ENCODE results near the gene ZNF579.
"Not testable (repeated sequence)": the region's sequence is repeated elsewhere in the genome, so short reads cannot be mapped to it uniquely, and the experiment has no call there.

ZNF579 gene

DNA sequence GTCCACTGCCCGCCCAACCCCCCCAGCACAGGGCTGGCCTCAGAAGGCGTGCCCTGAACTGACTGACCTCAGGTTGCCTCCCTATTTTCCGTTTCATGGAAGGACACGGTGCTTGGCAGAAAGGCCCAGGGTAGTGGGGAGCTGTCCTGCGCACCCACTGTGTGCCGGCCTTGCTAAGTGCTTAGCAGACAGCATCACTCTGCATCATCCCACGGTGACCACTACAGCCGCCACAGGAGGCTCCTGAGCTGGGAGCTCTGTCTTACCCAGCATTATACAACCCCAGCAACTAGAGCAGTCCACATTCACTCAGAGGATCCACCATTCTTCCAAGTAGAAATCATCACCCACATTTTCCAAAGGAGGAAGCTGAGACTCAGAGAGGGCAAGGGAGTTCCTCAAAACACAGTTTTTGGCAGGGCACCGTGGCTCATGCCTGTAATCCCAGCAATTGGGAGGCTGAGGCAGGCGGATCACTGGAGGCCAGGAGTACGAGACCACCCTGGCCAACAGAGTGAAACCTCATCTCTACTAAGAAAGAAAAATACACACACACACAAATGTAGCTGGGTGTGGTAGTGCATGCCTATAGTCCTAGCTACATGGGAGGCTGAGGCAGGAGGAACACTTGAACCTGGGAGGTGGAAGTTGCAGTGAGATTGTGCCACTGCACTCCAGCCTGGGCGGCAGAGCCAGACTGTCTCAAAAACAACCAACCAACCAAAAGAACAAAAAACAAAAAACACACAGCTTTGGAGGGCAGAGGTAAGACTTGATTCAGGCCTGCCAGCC is 45.3 kb downstream of the ZNF579 start:
- H3K9me2 ChIP-seq (replicated peaks; ENCODE audit: insufficient read depth, low read length), result no peaks in the 10 kb centered on the region
- H3K79me2 ChIP-seq (ENCODE audit: low read length), result no peaks in the 10 kb centered on the region
- H3K9me3 ChIP-seq (replicated peaks; ENCODE audit: insufficient read depth, low read length), result no peaks in the 10 kb centered on the region
- TF ChIP-seq EZH2 (optimal IDR thresholded peaks at IDR 0.05; ENCODE audit: low read depth, low read length) (no peak), EZH2phosphoT487 (IDR thresholded peaks at IDR 0.05; ENCODE audit: low read length) (no peak)
- TF ChIP-seq, protein P1, sequence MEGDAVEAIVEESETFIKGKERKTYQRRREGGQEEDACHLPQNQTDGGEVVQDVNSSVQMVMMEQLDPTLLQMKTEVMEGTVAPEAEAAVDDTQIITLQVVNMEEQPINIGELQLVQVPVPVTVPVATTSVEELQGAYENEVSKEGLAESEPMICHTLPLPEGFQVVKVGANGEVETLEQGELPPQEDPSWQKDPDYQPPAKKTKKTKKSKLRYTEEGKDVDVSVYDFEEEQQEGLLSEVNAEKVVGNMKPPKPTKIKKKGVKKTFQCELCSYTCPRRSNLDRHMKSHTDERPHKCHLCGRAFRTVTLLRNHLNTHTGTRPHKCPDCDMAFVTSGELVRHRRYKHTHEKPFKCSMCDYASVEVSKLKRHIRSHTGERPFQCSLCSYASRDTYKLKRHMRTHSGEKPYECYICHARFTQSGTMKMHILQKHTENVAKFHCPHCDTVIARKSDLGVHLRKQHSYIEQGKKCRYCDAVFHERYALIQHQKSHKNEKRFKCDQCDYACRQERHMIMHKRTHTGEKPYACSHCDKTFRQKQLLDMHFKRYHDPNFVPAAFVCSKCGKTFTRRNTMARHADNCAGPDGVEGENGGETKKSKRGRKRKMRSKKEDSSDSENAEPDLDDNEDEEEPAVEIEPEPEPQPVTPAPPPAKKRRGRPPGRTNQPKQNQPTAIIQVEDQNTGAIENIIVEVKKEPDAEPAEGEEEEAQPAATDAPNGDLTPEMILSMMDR (IDR thresholded peaks at IDR 0.05; ENCODE audit: low read length), result no peak
- H4K20me1 ChIP-seq (ENCODE audit: insufficient read depth, low read length), result no peaks in the 10 kb centered on the region
- no peak overlapping the region for H2AFZ ChIP-seq (ENCODE audit: low read length)
- no peaks in the 10 kb centered on the region for H3K4me1 ChIP-seq (ENCODE audit: low read length)
- no peak for DNase-seq
- no peaks in the 10 kb centered on the region for H3F3A ChIP-seq (ENCODE audit: insufficient read depth, low read length)
- H3K27ac ChIP-seq (ENCODE audit: low read length), result no peak overlapping the region
- H3K9ac ChIP-seq (ENCODE audit: low read length), result no peak overlapping the region
- H3K27me3 ChIP-seq (replicated peaks; ENCODE audit: insufficient read depth, low read length), result peaks cover 64% of the 10 kb centered on the region
- H3K4me2 ChIP-seq (ENCODE audit: low read depth, low read length), result no peak overlapping the region
- H3K4me3 ChIP-seq (ENCODE audit: low read length), result no peak overlapping the region
- no peaks in the 10 kb centered on the region for H3K36me3 ChIP-seq (replicated peaks; ENCODE audit: insufficient read depth, low read length)

DNA sequence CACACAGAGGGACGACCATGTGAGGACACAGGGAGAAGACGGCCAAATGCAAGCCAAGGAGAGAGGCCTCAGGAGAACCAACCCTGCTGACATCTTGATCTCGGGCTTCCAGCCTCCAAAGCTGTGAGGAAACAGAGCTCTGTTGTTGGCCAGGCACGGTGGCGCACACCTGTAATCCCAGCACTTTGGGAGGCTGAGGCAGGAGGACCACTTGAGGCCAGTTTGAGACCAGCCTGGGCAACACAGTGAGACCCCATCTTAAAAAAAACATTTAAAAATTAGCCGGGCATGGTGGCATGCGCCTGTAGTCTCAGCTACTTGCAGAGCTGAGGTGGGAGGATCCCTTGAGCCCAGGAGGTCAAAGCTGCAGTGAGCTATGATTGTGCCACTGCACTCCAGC is 46.4 kb downstream of the ZNF579 start:
- H3K36me3 ChIP-seq (replicated peaks; ENCODE audit: insufficient read depth, low read length); H3K4me3 ChIP-seq (ENCODE audit: low read length); H3K4me1 ChIP-seq (ENCODE audit: low read length); H3K4me2 ChIP-seq (ENCODE audit: low read depth, low read length); H3K9ac ChIP-seq (ENCODE audit: low read length); DNase-seq; H3K27ac ChIP-seq (ENCODE audit: low read length); H3K9me2 ChIP-seq (replicated peaks; ENCODE audit: insufficient read depth, low read length); H3K79me2 ChIP-seq (ENCODE audit: low read length); H3F3A ChIP-seq (ENCODE audit: insufficient read depth, low read length); H2AFZ ChIP-seq (ENCODE audit: low read length); H4K20me1 ChIP-seq (ENCODE audit: insufficient read depth, low read length); H3K9me3 ChIP-seq (replicated peaks; ENCODE audit: insufficient read depth, low read length): not testable (repeated sequence)
- H3K27me3 ChIP-seq (replicated peaks; ENCODE audit: insufficient read depth, low read length), result peaks cover 57% of the 10 kb centered on the region

DNA sequence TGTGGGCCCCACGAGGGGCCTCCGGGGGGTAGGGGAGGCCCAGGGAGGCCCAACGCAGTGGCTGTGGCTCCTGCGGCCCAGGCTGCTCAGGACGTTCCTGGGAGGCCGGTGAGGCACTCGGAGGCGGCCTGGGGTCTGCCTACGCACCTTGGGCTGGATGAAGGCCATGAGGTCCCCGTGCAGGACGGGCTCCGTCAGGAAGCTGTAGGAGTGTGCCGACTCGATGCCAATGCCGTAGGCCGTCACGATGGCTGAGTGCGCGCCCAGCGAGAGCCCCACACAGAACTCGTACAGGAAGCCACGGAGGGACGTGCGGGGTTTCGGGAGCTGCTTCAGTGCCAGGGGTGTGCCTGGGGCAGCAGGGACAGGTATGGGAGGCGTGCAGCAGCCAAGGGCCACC is 49.7 kb downstream of the ZNF579 start:
- no peak for DNase-seq
- no peak overlapping the region for H3K9ac ChIP-seq (ENCODE audit: low read length)
- H3K4me3 ChIP-seq (ENCODE audit: low read length), result no peak overlapping the region

More for the DNA sequence above, 49.7 kb downstream of the ZNF579 start:
- Histone ChIP-seq H3K4me1 (ENCODE audit: low read length) (no peaks in the 10 kb centered on the region), H3K27me3 (replicated peaks; ENCODE audit: insufficient read depth, low read length) (peaks cover 52% of the 10 kb centered on the region), H3K36me3 (replicated peaks; ENCODE audit: insufficient read depth, low read length) (no peaks in the 10 kb centered on the region), H3K4me2 (ENCODE audit: low read depth, low read length) (no peak overlapping the region), H2AFZ (ENCODE audit: low read length) (no peak overlapping the region), H3K9me2 (replicated peaks; ENCODE audit: insufficient read depth, low read length) (no peaks in the 10 kb centered on the region), H3K9me3 (replicated peaks; ENCODE audit: insufficient read depth, low read length) (no peaks in the 10 kb centered on the region), H3K79me2 (ENCODE audit: low read length) (no peaks in the 10 kb centered on the region), H4K20me1 (ENCODE audit: insufficient read depth, low read length) (no peaks in the 10 kb centered on the region), H3F3A (ENCODE audit: insufficient read depth, low read length) (no peaks in the 10 kb centered on the region), H3K27ac (ENCODE audit: low read length) (no peak overlapping the region)
- TF ChIP-seq, protein P1 (IDR thresholded peaks at IDR 0.05; ENCODE audit: low read length), result no peak
- TF ChIP-seq EZH2 (optimal IDR thresholded peaks at IDR 0.05; ENCODE audit: low read depth, low read length) (no peak), EZH2phosphoT487 (IDR thresholded peaks at IDR 0.05; ENCODE audit: low read length) (no peak)

Measured in MM.1S (cell line).